ENCODE measurements around the gene PRXL2B. TPM values are rescaled to one million over a fixed set of nuclear protein-coding genes. Genes with fewer than 3 reads are reported as not detected.

Gene PRXL2B
- total RNA-seq, 1 experiment from 2014 or later = 34.8 TPM

DNA sequence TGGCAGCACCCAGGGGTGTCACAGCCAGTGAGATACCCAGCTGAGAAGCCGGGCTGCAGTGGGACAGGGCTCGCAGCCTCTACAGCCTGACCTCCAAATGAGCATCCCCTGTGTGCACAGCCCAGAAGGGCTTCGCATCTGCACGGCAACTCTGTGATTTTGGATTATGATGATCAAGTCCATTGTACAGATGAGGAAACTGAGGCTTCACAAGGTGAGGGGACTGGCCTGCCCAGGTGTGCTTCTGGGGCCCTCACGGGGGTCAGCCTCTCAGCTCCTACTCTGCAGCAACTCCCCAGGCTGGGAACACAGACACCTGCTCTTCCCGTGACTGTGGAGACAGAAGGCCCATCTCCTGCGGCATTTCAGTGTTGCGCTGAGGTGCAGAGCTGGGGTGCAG is 47.7 kb upstream of the PRXL2B start:
- no peak overlapping the region for H3K27ac ChIP-seq (ENCODE audit: low read depth, low read length, poor library complexity, severe bottlenecking)
- intact Hi-C loops (cut with micrococcal nuclease; ENCODE audit: unreplicated experiment) = no loop called here
- H3K9me3 ChIP-seq (ENCODE audit: low read depth, low read length, poor library complexity, severe bottlenecking) = no peaks in the 10 kb centered on the region
- CTCF ChIA-PET = no interaction called here
- peaks cover 13% of the 10 kb centered on the region for H3K4me1 ChIP-seq (ENCODE audit: insufficient read depth, low read length, poor library complexity, severe bottlenecking)
- H3K36me3 ChIP-seq (ENCODE audit: insufficient read depth, low read length, poor library complexity, severe bottlenecking) = no peaks in the 10 kb centered on the region
- H3K4me3 ChIP-seq (ENCODE audit: low read depth, low read length, poor library complexity, severe bottlenecking) = no peak overlapping the region
- BruUV-seq (replicated peaks) = no TSS peak
- H3K27me3 ChIP-seq (replicated peaks; ENCODE audit: insufficient read depth, low read depth, low read length, poor library complexity) = peaks cover 17% of the 10 kb centered on the region
- TF ChIP-seq EZH2 (IDR thresholded peaks at IDR 0.05; ENCODE audit: borderline replicate concordance, low read depth, low read length, poor library complexity, severe bottlenecking) = no peak
- TF ChIP-seq, protein P1, sequence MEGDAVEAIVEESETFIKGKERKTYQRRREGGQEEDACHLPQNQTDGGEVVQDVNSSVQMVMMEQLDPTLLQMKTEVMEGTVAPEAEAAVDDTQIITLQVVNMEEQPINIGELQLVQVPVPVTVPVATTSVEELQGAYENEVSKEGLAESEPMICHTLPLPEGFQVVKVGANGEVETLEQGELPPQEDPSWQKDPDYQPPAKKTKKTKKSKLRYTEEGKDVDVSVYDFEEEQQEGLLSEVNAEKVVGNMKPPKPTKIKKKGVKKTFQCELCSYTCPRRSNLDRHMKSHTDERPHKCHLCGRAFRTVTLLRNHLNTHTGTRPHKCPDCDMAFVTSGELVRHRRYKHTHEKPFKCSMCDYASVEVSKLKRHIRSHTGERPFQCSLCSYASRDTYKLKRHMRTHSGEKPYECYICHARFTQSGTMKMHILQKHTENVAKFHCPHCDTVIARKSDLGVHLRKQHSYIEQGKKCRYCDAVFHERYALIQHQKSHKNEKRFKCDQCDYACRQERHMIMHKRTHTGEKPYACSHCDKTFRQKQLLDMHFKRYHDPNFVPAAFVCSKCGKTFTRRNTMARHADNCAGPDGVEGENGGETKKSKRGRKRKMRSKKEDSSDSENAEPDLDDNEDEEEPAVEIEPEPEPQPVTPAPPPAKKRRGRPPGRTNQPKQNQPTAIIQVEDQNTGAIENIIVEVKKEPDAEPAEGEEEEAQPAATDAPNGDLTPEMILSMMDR (conservative IDR thresholded peaks at IDR 0.05; ENCODE audit: low read depth, low read length) = no peak
- POLR2A ChIA-PET (ENCODE audit: low non-redundant PET) = no interaction called here
- no peak for DNase-seq (ENCODE audit: low spot score)

DNA sequence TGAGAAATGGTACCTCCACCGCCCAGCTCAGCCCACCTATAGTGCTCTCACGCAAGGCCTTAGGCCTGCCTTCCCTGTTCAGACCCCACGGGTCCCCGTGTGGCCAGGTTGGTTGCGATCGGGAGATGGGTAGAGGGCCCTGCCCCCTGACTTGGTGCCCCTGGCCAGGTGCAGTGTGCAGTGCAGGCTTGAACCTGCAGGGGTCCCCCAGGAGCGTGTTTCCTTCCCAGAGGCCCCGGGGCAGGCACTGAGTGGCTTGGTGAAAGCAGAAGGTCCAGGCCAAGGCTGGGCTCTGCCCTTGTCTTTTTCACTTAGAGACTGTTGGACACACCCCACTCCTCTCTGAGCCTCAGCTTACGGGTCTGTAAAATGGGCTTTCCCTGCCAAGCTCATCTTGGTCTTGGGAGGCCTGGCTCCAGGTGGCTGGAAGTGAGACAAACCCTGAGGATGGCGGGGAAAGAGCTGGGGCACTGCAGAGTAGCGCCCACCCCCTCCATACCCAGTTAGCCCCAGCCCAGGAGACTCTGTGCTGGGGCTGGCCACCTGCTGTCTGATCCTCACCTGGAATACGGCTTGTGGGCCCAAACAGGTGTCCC is 47.2 kb upstream of the PRXL2B start:
- Histone ChIP-seq H3K9me3 (ENCODE audit: low read depth, low read length, poor library complexity, severe bottlenecking) (no peaks in the 10 kb centered on the region), H3K4me1 (ENCODE audit: insufficient read depth, low read length, poor library complexity, severe bottlenecking) (peaks cover 13% of the 10 kb centered on the region), H3K27me3 (replicated peaks; ENCODE audit: insufficient read depth, low read depth, low read length, poor library complexity) (peaks cover 13% of the 10 kb centered on the region), H3K4me3 (ENCODE audit: low read depth, low read length, poor library complexity, severe bottlenecking) (no peak overlapping the region), H3K36me3 (ENCODE audit: insufficient read depth, low read length, poor library complexity, severe bottlenecking) (no peaks in the 10 kb centered on the region), H3K27ac (ENCODE audit: low read depth, low read length, poor library complexity, severe bottlenecking) (no peak overlapping the region)
- BruUV-seq (replicated peaks) = no TSS peak
- no peak for DNase-seq (ENCODE audit: low spot score)
- POLR2A ChIA-PET (ENCODE audit: low non-redundant PET) = no interaction called here
- CTCF ChIA-PET = no interaction called here
- intact Hi-C loops (cut with micrococcal nuclease; ENCODE audit: unreplicated experiment) = no loop called here
- no peak for TF ChIP-seq EZH2 (IDR thresholded peaks at IDR 0.05; ENCODE audit: borderline replicate concordance, low read depth, low read length, poor library complexity, severe bottlenecking)
- TF ChIP-seq, protein P1 (conservative IDR thresholded peaks at IDR 0.05; ENCODE audit: low read depth, low read length) = peak; percentile 41

DNA sequence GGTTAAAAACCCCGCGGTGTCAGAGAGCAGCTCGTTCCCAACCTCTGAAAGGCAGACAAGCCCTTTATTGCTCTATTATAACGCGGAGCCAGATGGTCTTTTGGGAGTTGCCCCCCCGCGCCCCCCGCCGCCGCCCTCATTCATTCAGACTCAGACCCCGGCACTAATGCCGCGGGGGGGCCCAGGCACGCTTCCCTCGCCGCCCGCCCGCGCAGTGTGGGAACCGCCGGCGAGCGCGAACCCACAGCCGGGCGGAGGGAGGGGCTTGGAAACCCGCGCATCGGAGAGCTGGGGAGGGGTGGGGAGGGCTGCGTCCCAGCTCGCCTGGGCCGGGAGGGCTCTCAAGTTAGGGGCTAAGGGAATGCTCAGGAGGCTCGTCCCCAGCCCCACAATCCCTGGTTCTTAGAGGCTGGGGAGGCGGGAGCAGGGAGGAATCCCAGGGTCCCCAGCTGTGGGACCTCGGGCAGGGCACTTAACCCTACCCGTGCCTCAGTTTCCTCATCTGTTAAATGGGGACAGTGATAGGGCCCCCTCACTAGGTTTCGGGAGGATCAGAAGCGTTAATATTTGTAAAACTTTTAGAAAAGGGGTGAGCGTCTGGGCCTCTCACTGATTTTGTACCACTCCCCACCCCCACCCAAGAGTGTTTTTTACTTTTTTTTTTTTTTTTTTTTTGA is 45.6 kb upstream of the PRXL2B start:
- peaks cover 13% of the 10 kb centered on the region for H3K4me1 ChIP-seq (ENCODE audit: insufficient read depth, low read length, poor library complexity, severe bottlenecking)
- no peak for TF ChIP-seq EZH2 (IDR thresholded peaks at IDR 0.05; ENCODE audit: borderline replicate concordance, low read depth, low read length, poor library complexity, severe bottlenecking)
- TF ChIP-seq, protein P1 (conservative IDR thresholded peaks at IDR 0.05; ENCODE audit: low read depth, low read length) = no peak
- ChIA-PET CTCF (interaction anchor here (0.6 to 0.7 kb wide), 2 partner anchors 30 to 999 kb away, joined by 3 to 10 read pairs; no protein-coding TSS in a partner anchor), POLR2A (ENCODE audit: low non-redundant PET) (interaction anchor here (0.7 kb wide), 1 partner anchor 1664 kb away, joined by 3 read pairs; no protein-coding TSS in a partner anchor)
- no TSS peak for BruUV-seq (replicated peaks)
- H3K27ac ChIP-seq (ENCODE audit: low read depth, low read length, poor library complexity, severe bottlenecking) = no peak overlapping the region
- H3K9me3 ChIP-seq (ENCODE audit: low read depth, low read length, poor library complexity, severe bottlenecking) = no peaks in the 10 kb centered on the region
- peak; percentile 37 for DNase-seq (ENCODE audit: low spot score)
- peak overlapping the region; percentile 12 for H3K4me3 ChIP-seq (ENCODE audit: low read depth, low read length, poor library complexity, severe bottlenecking)
- no peaks in the 10 kb centered on the region for H3K27me3 ChIP-seq (replicated peaks; ENCODE audit: insufficient read depth, low read depth, low read length, poor library complexity)
- H3K36me3 ChIP-seq (ENCODE audit: insufficient read depth, low read length, poor library complexity, severe bottlenecking) = no peaks in the 10 kb centered on the region
- intact Hi-C loops (cut with micrococcal nuclease; ENCODE audit: unreplicated experiment) = no loop called here
